H9 (cell line): ENCODE measurements around the gene WFIKKN1. TPM values are rescaled to one million over a fixed set of nuclear protein-coding genes. Genes with fewer than 3 reads are reported as not detected.

ENCODE experiments used
- DNase-seq: peaks from one replicate; pipeline ENCODE4 v3.0.0-alpha.2; 2017
- H2AFZ ChIP-seq: one replicate; pipeline ENCODE4 v1.6.1; 2013; ENCODE audit warnings: mild to moderate bottlenecking, low read length, control low read depth, moderate library complexity
- H2AK5ac ChIP-seq: 2 replicates; pipeline ENCODE4 v1.6.1; 2013; ENCODE audit warnings: low read length, control low read depth, mixed read lengths; ENCODE audit not compliant: insufficient read length
- H2BK120ac ChIP-seq: one replicate; pipeline ENCODE4 v1.6.1; 2013; ENCODE audit warnings: low read depth, mild to moderate bottlenecking, low read length, control low read depth, inconsistent platforms; ENCODE audit not compliant: poor library complexity, severe bottlenecking
- H2BK12ac ChIP-seq: 2 replicates; pipeline ENCODE4 v1.6.1; 2013; ENCODE audit warnings: low read length, control low read depth, mixed read lengths, low read depth; ENCODE audit not compliant: insufficient read length
- H2BK15ac ChIP-seq: 2 replicates; pipeline ENCODE4 v1.6.1; 2013; ENCODE audit warnings: low read depth, low read length, control low read depth
- H2BK20ac ChIP-seq: one replicate; pipeline ENCODE4 v1.6.1; 2013; ENCODE audit warnings: low read depth, mild to moderate bottlenecking, low read length, control low read depth, inconsistent platforms; ENCODE audit not compliant: poor library complexity, severe bottlenecking
- H2BK5ac ChIP-seq: 2 replicates; pipeline ENCODE4 v1.6.1; 2013; ENCODE audit warnings: low read length, control low read depth, mixed read lengths; ENCODE audit not compliant: insufficient read length
- H3K14ac ChIP-seq: 2 replicates; pipeline ENCODE4 v1.6.1; 2013; ENCODE audit warnings: low read length, control low read depth; ENCODE audit not compliant: insufficient read depth
- H3K18ac ChIP-seq: 2 replicates; pipeline ENCODE4 v1.6.1; 2013; ENCODE audit warnings: low read depth, mild to moderate bottlenecking, mixed read lengths, low read length, control low read depth; ENCODE audit not compliant: insufficient read length
- H3K23ac ChIP-seq: 2 replicates; pipeline ENCODE4 v1.6.1; 2013; ENCODE audit warnings: low read length, control low read depth, mixed read lengths, low read depth; ENCODE audit not compliant: insufficient read length
- H3K23me2 ChIP-seq: 2 replicates; pipeline ENCODE4 v1.6.1; 2013; ENCODE audit warnings: low read depth, mild to moderate bottlenecking, mixed read lengths, low read length, control low read depth; ENCODE audit not compliant: insufficient read length, poor library complexity, severe bottlenecking
- H3K27ac ChIP-seq: 2 replicates; pipeline ENCODE4 v1.5.1; 2013; ENCODE audit warnings: low read length, control low read depth, mixed read lengths, low read depth; ENCODE audit not compliant: insufficient read length
- H3K27me3 ChIP-seq: 2 replicates; pipeline ENCODE4 v1.6.1; 2013; ENCODE audit warnings: low read length, control low read depth, inconsistent platforms; ENCODE audit not compliant: insufficient read depth
- H3K4ac ChIP-seq: 2 replicates; pipeline ENCODE4 v1.6.1; 2013; ENCODE audit warnings: low read depth, mild to moderate bottlenecking, control low read depth, inconsistent platforms, low read length, moderate library complexity
- H3K4me1 ChIP-seq: 2 replicates; pipeline ENCODE4 v1.6.1; 2013; ENCODE audit warnings: low read length, control low read depth, inconsistent platforms; ENCODE audit not compliant: insufficient read depth
- H3K4me2 ChIP-seq: 2 replicates; pipeline ENCODE4 v1.6.1; 2013; ENCODE audit warnings: low read length, control low read depth, mixed read lengths; ENCODE audit not compliant: insufficient read length, insufficient read depth
- H3K56ac ChIP-seq: 2 replicates; pipeline ENCODE4 v1.6.1; 2013; ENCODE audit warnings: low read depth, mild to moderate bottlenecking, mixed read lengths, low read length, control low read depth; ENCODE audit not compliant: insufficient read length
- H3K79me1 ChIP-seq: 2 replicates; pipeline ENCODE4 v1.6.1; 2013; ENCODE audit warnings: low read depth, mild to moderate bottlenecking, moderate library complexity, low read length, control low read depth, inconsistent platforms; ENCODE audit not compliant: insufficient read depth, poor library complexity, severe bottlenecking
- H3K79me2 ChIP-seq: 2 replicates; pipeline ENCODE4 v1.6.1; 2013; ENCODE audit warnings: low read length, control low read depth, inconsistent platforms; ENCODE audit not compliant: insufficient read depth
- H3K9ac ChIP-seq: 2 replicates; pipeline ENCODE4 v1.6.1; 2013; ENCODE audit warnings: low read length, control low read depth, mixed read lengths; ENCODE audit not compliant: insufficient read length; ENCODE audit errors: extremely low read depth
- H3K9me3 ChIP-seq: one replicate; pipeline ENCODE4 v1.6.1; 2013; ENCODE audit warnings: low read depth, low read length, inconsistent platforms; ENCODE audit not compliant: control insufficient read depth
- H3T11ph ChIP-seq: one replicate; pipeline ENCODE4 v1.6.1; 2013; ENCODE audit warnings: mild to moderate bottlenecking, low read length, control low read depth, inconsistent platforms
- H4K20me1 ChIP-seq: one replicate; pipeline ENCODE4 v1.6.1; 2013; ENCODE audit not compliant: control insufficient read depth, insufficient read length, insufficient read depth
- H4K5ac ChIP-seq: 2 replicates; pipeline ENCODE4 v1.6.1; 2013; ENCODE audit warnings: low read depth, mild to moderate bottlenecking, mixed read lengths, low read length, control low read depth; ENCODE audit not compliant: insufficient read length
- H4K8ac ChIP-seq: replicated peaks from 2 replicates; pipeline ENCODE4 v1.6.1; 2013; ENCODE audit warnings: low read length, control low read depth, mixed read lengths, low read depth; ENCODE audit not compliant: insufficient read length
- H4K91ac ChIP-seq: 2 replicates; pipeline ENCODE4 v1.6.1; 2013; ENCODE audit warnings: low read depth, mild to moderate bottlenecking, moderate library complexity, mixed read lengths, low read length, control low read depth; ENCODE audit not compliant: insufficient read length
- H3K27ac Mint-ChIP-seq, 3 experiments: 2 replicates in 2 of 3; 3 replicates in 1 of 3; pipeline ENCODE4 v1.8.0; 2020 to 2021; ENCODE audit warnings: mixed read lengths in 3 of 3, mild to moderate bottlenecking in 1 of 3, moderate library complexity in 1 of 3
- H3K27me3 Mint-ChIP-seq: 2 replicates; pipeline ENCODE4 v1.8.0; 2021; ENCODE audit warnings: low read depth, mild to moderate bottlenecking, moderate library complexity, mixed read lengths
- H3K36me3 Mint-ChIP-seq, 3 experiments: 2 replicates in 2 of 3; 3 replicates in 1 of 3; pipeline ENCODE4 v1.8.0; 2020 to 2021; ENCODE audit warnings: low read depth in 3 of 3, mixed read lengths in 3 of 3; ENCODE audit not compliant: insufficient read depth in 1 of 3
- H3K4me1 Mint-ChIP-seq, 2 experiments: 2 replicates each; pipeline ENCODE4 v1.8.0; 2020; ENCODE audit warnings: mixed read lengths in 2 of 2
- H3K4me3 Mint-ChIP-seq, 2 experiments: 2 replicates in 1 of 2; 3 replicates in 1 of 2; pipeline ENCODE4 v1.8.0; 2020 to 2021; ENCODE audit warnings: mild to moderate bottlenecking in 2 of 2, mixed read lengths in 2 of 2, moderate library complexity in 1 of 2
- H3K9me3 Mint-ChIP-seq, 2 experiments: 2 replicates in 1 of 2; 3 replicates in 1 of 2; pipeline ENCODE4 v1.8.0; 2020; ENCODE audit warnings: mild to moderate bottlenecking in 2 of 2, mixed read lengths in 2 of 2, moderate library complexity in 1 of 2
- CTCF ChIP-seq: fragments of 200-600 bp; sonication (generic); conservative IDR thresholded peaks from 3 replicates; pipeline ENCODE4 v1.8.0; 2021; ENCODE audit warnings: antibody characterized with exemption, mild to moderate bottlenecking
- WGBS: extraction: QIAGEN DNeasy Blood & Tissue Kit; methylation state at CpG from one replicate; pipeline ENCODE4 v1.1.7; 2013; ENCODE audit warnings: missing lambda C conversion rate, low lambda C conversion rate, mixed read lengths; ENCODE audit not compliant: insufficient read length; ENCODE audit errors: extremely low coverage; 5-methylcytosine and 5-hydroxymethylcytosine counted together
- total RNA-seq: library from RNA; stranded (reverse); gene quantifications from 2 replicates; pipeline ENCODE4 v1.2.1, GENCODE V29; 2021

Gene WFIKKN1
- total RNA-seq, 1 experiment from 2014 or later = 8.3 TPM

DNA sequence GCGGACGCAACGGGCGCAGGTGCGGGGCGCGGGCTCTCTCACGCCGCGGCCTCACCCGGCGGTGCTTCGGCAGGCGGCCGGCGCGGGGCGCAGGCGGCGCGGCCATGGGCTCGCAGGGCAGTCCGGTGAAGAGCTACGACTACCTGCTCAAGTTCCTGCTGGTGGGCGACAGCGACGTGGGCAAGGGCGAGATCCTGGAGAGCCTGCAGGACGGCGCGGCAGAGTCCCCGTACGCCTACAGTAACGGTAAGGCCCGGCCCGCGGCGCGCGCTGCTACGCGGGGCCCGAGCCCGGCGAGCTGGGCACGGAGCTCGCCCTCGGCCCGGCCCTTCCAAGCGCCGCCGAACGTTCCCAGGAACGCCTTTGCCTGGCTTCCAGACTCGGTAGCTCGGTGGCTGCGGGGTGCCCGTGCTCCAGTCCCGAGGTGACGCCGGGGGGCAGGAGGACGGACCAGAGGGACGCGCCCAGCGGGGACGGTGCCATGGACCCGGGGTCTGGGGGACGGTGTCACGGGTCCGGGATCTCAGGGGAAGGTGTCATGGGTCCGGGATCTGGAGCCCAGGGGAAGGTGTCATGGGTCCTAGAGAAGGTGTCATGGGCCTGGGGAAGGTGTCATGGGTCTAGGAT lies 40.5 kb upstream of the WFIKKN1 start:
- Histone ChIP-seq H2BK20ac (no peak overlapping the region), H2AK5ac (no peak overlapping the region), H3K27ac (no peak overlapping the region), H3K79me2 (no peaks in the 10 kb centered on the region; the same call in 1 of the 2 replicates), H3K79me1 (peaks cover 3% of the 10 kb centered on the region), H3K9me3 (no peaks in the 10 kb centered on the region), H3K9ac (no peak overlapping the region), H4K91ac (no peak overlapping the region), H2BK5ac (no peak overlapping the region), H3K18ac (no peak overlapping the region), H4K8ac (no peak overlapping the region), H3K23me2 (peaks cover 5% of the 10 kb centered on the region), H3K14ac (no peak overlapping the region; the same call in 1 of the 2 replicates), H2BK12ac (no peak overlapping the region), H4K20me1 (no peaks in the 10 kb centered on the region), H3K56ac (no peak overlapping the region), H3K4ac (no peak overlapping the region), H3K23ac (no peak overlapping the region), H3K4me2 (peak overlapping the region; percentile 61), H2AFZ (no peak overlapping the region), H2BK15ac (no peak overlapping the region), H3T11ph (no peak overlapping the region), H3K4me1 (no peaks in the 10 kb centered on the region), H4K5ac (no peak overlapping the region), H3K27me3 (peaks cover 7% of the 10 kb centered on the region; the same call in 1 of the 2 replicates), H2BK120ac (no peak overlapping the region)
- Mint-ChIP-seq H3K9me3 (0 out of 5 replicates have a peak, but pooled peaks cover 0 to 3% of the 10 kb centered on the region in 2 experiments), H3K4me1 (peaks cover 16 to 26% of the 10 kb centered on the region in 2 experiments), H3K36me3 (peaks cover 0 to 12% (median 7%) of the 10 kb centered on the region in 3 experiments; a peak in 6 of 7 replicates), H3K27me3 (peaks cover 51% of the 10 kb centered on the region), H3K4me3 (peak overlapping the region; percentile 77 to 86), H3K27ac (peak overlapping the region in 1 of 3 experiments; percentile 47; a peak in 2 of 7 replicates)
- DNase-seq = no peak
- TF ChIP-seq CTCF = no peak
- WGBS = no CpG with 5 or more reads among the region's 71 CpGs
